Gastrocnemius medialis (tissue), 4 donors: Measurements from ENCODE around the gene DYRK1A. TPM values are rescaled to one million over a fixed set of nuclear protein-coding genes. Genes with fewer than 3 reads are reported as not detected.
A peak's percentile ranks its signal among the peaks of the same experiment; 100 is the strongest.

Experiments
- ATAC-seq, 2 donors: fragments of 150-250 bp; one replicate each; pipeline ENCODE4 v1.9.1; 2016
- DNase-seq, 2 donors: peaks; one replicate each; pipeline ENCODE4 v3.0.0-alpha.2; 2019
- H3K27ac ChIP-seq, 4 donors: fragments of 200-600 bp; sonication (generic); 1 replicate in 1 of 4; 2 replicates in 3 of 4; pipeline ENCODE4 v1.5.1; 2016 to 2018; ENCODE audit warnings: mild to moderate bottlenecking in 2 of 4, moderate library complexity in 1 of 4
- H3K27me3 ChIP-seq, 3 donors: fragments of 200-600 bp; sonication (generic) in 2 of 3; 1 replicate in 1 of 3; 2 replicates in 2 of 3; pipeline versions ENCODE4 v1.5.1 to v1.6.0; 2016 to 2019; ENCODE audit warnings: mild to moderate bottlenecking in 1 of 3, moderate library complexity in 1 of 3
- H3K36me3 ChIP-seq, 2 donors: fragments of 200-600 bp; sonication (generic) in 1 of 2; one replicate each; pipeline ENCODE4 v1.5.1; 2017 to 2018
- H3K4me1 ChIP-seq, 2 donors: fragments of 200-600 bp; sonication (generic) in 1 of 2; one replicate each; pipeline ENCODE4 v1.5.1; 2016 to 2017; ENCODE audit warnings: mild to moderate bottlenecking in 2 of 2
- H3K4me3 ChIP-seq, 4 donors: fragments of 200-600 bp; sonication (generic) in 3 of 4; 1 replicate in 1 of 4; 2 replicates in 3 of 4; pipeline ENCODE4 v1.5.1; 2016 to 2019; ENCODE audit warnings: mild to moderate bottlenecking in 2 of 4
- H3K9me3 ChIP-seq, 3 donors: fragments of 200-600 bp; sonication (generic) in 2 of 3; 1 replicate in 1 of 3; 2 replicates in 2 of 3; pipeline ENCODE4 v1.5.1; 2016 to 2019
- CTCF ChIP-seq, 5 experiments: fragments of 450-650 bp in 3 of 5; fragments of 200-600 bp in 2 of 5; sonication (generic) in 2 of 5; IDR thresholded peaks in 4 of 5; conservative IDR thresholded peaks in 1 of 5; 1 replicate in 4 of 5; 2 replicates in 1 of 5; pipeline ENCODE4 v1.5.1; 2016 to 2019; ENCODE audit warnings: antibody characterized with exemption in 5 of 5, mild to moderate bottlenecking in 3 of 5, moderate library complexity in 3 of 5
- POLR2A ChIP-seq, 2 donors: fragments of 450-650 bp; IDR thresholded peaks; one replicate each; pipeline ENCODE4 v1.6.1; 2017; ENCODE audit warnings: antibody characterized with exemption in 2 of 2, mild to moderate bottlenecking in 2 of 2, moderate library complexity in 2 of 2
- in situ Hi-C, 4 donors: fragments of 200-750 bp; cut with MboI; loops; one replicate each; pipeline versions ENCODE4 v1.15.0 to v1.8.0; 2017; ENCODE audit warnings: low sequenced_read_pairs in 4 of 4
- intact Hi-C: fragments of 100-400 bp; cut with DNase I; formaldehyde crosslinking; loops from one replicate; pipeline ENCODE4 v1.15.1; 2023; ENCODE audit warnings: low total_unique reads
- total RNA-seq, 4 donors: library from RNA; depleted of rRNA; stranded (reverse); fragments of >200 nt; gene quantifications; one replicate each; pipeline versions ENCODE4 v1.1.0 to v1.2.3, GENCODE V29; 2016

DYRK1A gene
- total RNA-seq, 4 donors from 2014 or later = 81.0 to 115 (median 95.3) TPM

GRCh38 chr21:37490084-37490483, 123.5 kb downstream of the DYRK1A start:
- H3K4me3 ChIP-seq = no peak overlapping the region
- H3K9me3 ChIP-seq = no peaks in the 10 kb centered on the region
- peaks cover 8 to 9% of the 10 kb centered on the region in 2 donors for H3K4me1 ChIP-seq
- DNase-seq = no peak
- TF ChIP-seq CTCF (IDR thresholded peaks at IDR 0.05 in 4 of 5, conservative IDR thresholded peaks at IDR 0.05 in 1 of 5) = no peak
- no peak for TF ChIP-seq POLR2A (IDR thresholded peaks at IDR 0.05)
- intact Hi-C loops = no loop called here
- in situ Hi-C loops = no loop called here
- H3K27ac ChIP-seq = peak overlapping the region in 3 of 4 donors; percentile 3 to 32 (median 6)
- H3K36me3 ChIP-seq = peaks cover 0 to 22% of the 10 kb centered on the region in 2 donors
- no peaks in the 10 kb centered on the region for H3K27me3 ChIP-seq
- ATAC-seq = no peak

DNA sequence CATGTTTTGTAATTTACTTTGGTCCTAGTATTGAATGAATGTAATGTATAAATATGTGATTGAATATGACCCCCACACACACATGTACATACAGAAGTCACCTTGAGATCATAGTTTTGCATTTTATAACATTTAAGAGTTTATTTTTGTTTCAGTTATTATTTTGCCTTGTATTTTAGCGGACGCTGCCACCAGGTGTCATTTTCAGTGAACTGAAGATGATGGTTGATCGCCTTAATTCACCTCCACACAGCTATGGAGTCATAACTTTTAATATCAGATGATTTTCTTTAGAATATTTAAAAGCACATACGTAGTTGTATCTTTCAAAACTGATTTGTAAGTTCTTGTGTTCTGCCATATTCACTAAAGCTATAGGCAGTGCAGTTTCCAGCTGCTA, 130.4 kb downstream of the DYRK1A start:
- in situ Hi-C loops = no loop called here
- peaks cover 0 to 9% of the 10 kb centered on the region in 2 donors for H3K36me3 ChIP-seq
- intact Hi-C loops = loop anchor here (5.0 kb wide), 1 partner anchor 145 kb away; no protein-coding TSS in a partner anchor
- H3K27ac ChIP-seq = peak overlapping the region; percentile 21 to 38 (median 32)
- DNase-seq (no peak), ATAC-seq (no peak)
- peak in 3 of 5 experiments; percentile 22 to 47 (median 24) for TF ChIP-seq CTCF (IDR thresholded peaks at IDR 0.05 in 4 of 5, conservative IDR thresholded peaks at IDR 0.05 in 1 of 5)
- no peak for TF ChIP-seq POLR2A (IDR thresholded peaks at IDR 0.05)
- H3K27me3 ChIP-seq = no peaks in the 10 kb centered on the region
- H3K4me1 ChIP-seq = peaks cover 7 to 9% of the 10 kb centered on the region in 2 donors
- no peaks in the 10 kb centered on the region for H3K9me3 ChIP-seq
- H3K4me3 ChIP-seq = no peak overlapping the region

DNA sequence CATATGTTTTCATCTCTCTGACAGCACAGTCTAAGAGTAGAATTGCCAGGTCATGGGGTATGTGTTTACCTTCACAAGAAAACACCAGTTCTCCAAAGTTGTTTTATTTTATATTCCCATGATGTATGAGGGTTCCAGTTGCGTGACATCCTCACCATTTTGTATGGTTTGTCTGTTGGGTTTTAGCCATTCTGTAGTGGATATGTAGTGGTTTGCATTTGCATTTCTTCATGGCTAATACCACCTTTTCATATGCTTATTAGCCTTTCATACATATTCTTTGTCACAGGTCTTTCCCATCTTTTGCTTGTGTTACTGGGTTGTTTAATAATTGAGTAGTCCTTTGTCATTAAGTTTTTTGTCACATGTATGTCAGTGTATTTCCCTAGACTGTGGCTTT, 132.1 kb downstream of the DYRK1A start:
- H3K4me1 ChIP-seq = peaks cover 7 to 9% of the 10 kb centered on the region in 2 donors
- in situ Hi-C loops = no loop called here
- H3K27ac ChIP-seq = peak overlapping the region; percentile 9 to 24 (median 17)
- TF ChIP-seq POLR2A (IDR thresholded peaks at IDR 0.05) (no peak), CTCF (IDR thresholded peaks at IDR 0.05 in 4 of 5, conservative IDR thresholded peaks at IDR 0.05 in 1 of 5) (no peak)
- H3K36me3 ChIP-seq = peaks cover 0 to 9% of the 10 kb centered on the region in 2 donors
- no peak for DNase-seq
- H3K9me3 ChIP-seq = no peaks in the 10 kb centered on the region
- H3K27me3 ChIP-seq = no peaks in the 10 kb centered on the region
- intact Hi-C loops = loop anchor here (5.0 kb wide), 1 partner anchor 144 kb away; no protein-coding TSS in a partner anchor
- ATAC-seq = no peak
- H3K4me3 ChIP-seq = no peak overlapping the region

DNA sequence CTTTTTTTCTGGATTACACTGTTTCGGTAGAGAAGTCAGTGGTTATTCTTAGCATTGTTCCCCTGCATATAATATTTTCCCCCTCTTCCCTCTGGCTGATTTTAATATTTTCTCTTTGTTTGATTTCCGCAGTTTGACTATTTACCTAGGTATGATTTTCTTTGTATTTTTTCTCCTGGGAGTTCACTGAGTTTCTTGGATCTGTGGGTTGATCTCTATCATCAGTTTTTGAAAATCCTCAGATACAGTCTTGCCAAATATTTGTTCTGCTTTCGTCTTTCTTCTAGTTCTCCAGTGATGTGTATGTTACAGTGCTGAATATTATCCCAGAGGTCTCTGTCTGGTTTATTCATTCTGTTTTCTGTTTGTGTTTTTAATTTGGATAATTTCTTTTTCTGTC, 136.4 kb downstream of the DYRK1A start:
- ATAC-seq = no peak
- peaks cover 0 to 30% of the 10 kb centered on the region in 2 donors for H3K36me3 ChIP-seq

More for the DNA sequence above, 136.4 kb downstream of the DYRK1A start:
- Histone ChIP-seq H3K9me3 (no peaks in the 10 kb centered on the region), H3K4me3 (no peak overlapping the region), H3K27ac (no peak overlapping the region), H3K27me3 (no peaks in the 10 kb centered on the region), H3K4me1 (no peaks in the 10 kb centered on the region)
- in situ Hi-C loops (no loop called here), intact Hi-C loops (no loop called here)
- no peak for DNase-seq
- TF ChIP-seq POLR2A (IDR thresholded peaks at IDR 0.05) (no peak), CTCF (IDR thresholded peaks at IDR 0.05 in 4 of 5, conservative IDR thresholded peaks at IDR 0.05 in 1 of 5) (no peak)
